Thoracic aorta (tissue), 2 donors: ENCODE measurements around the gene LRRK1. TPM values are rescaled to one million over a fixed set of nuclear protein-coding genes. Genes with fewer than 3 reads are reported as not detected.

Experiments used
- ATAC-seq: fragments of 150-250 bp; one replicate; pipeline ENCODE4 v1.8.0; 2017; ENCODE audit warnings: low read depth; ENCODE audit not compliant: insufficient number of reproducible peaks, low FRiP score
- DNase-seq: peaks from one replicate; pipeline ENCODE4 v3.0.0-alpha.2; 2020; ENCODE audit warnings: low spot score
- H3K27ac ChIP-seq, 2 donors: fragments of 200-600 bp; sonication (generic); 1 replicate in 1 of 2; 2 replicates in 1 of 2; pipeline ENCODE4 v1.5.1; 2016; ENCODE audit warnings: mild to moderate bottlenecking in 2 of 2, moderate library complexity in 2 of 2
- H3K27me3 ChIP-seq: fragments of 200-600 bp; sonication (generic); replicated peaks from 2 replicates; pipeline ENCODE4 v1.6.0; 2016; ENCODE audit warnings: mild to moderate bottlenecking; ENCODE audit not compliant: insufficient read depth
- H3K36me3 ChIP-seq: fragments of 200-600 bp; sonication (generic); one replicate; pipeline ENCODE4 v1.5.1; 2016
- H3K4me1 ChIP-seq, 2 donors: fragments of 200-600 bp; sonication (generic); 1 replicate in 1 of 2; 2 replicates in 1 of 2; pipeline versions ENCODE4 v1.5.1 to v1.6.0; 2016; ENCODE audit warnings: low read depth in 2 of 2, mild to moderate bottlenecking in 1 of 2; ENCODE audit not compliant: control insufficient read depth in 1 of 2
- H3K4me3 ChIP-seq: fragments of 200-600 bp; sonication (generic); 2 replicates; pipeline ENCODE4 v1.5.1; 2016; ENCODE audit warnings: mild to moderate bottlenecking
- H3K9me3 ChIP-seq: fragments of 200-600 bp; sonication (generic); 2 replicates; pipeline ENCODE4 v1.5.1; 2016
- CTCF ChIP-seq: fragments of 200-600 bp; sonication (generic); IDR thresholded peaks from one replicate; pipeline ENCODE4 v1.5.1; 2019; ENCODE audit warnings: antibody characterized with exemption
- total RNA-seq, 2 donors: library from RNA; depleted of rRNA; stranded (reverse); fragments of >200 nt; gene quantifications; one replicate each; pipeline versions ENCODE4 v1.1.0 to v1.2.3, GENCODE V29; 2016

LRRK1 gene
- total RNA-seq, 2 donors from 2014 or later = 17.2 to 47.1 TPM

GRCh38 chr15:100877551-100877950 lies 41.6 kb upstream of the LRRK1 start:
- no peak for TF ChIP-seq CTCF
- ATAC-seq = no peak
- no peak overlapping the region for H3K27ac ChIP-seq
- no peak overlapping the region for H3K4me3 ChIP-seq
- H3K9me3 ChIP-seq = no peaks in the 10 kb centered on the region
- no peaks in the 10 kb centered on the region for H3K27me3 ChIP-seq
- peaks cover 3 to 13% of the 10 kb centered on the region in 2 donors for H3K4me1 ChIP-seq
- no peaks in the 10 kb centered on the region for H3K36me3 ChIP-seq
- no peak for DNase-seq

- H3K4me3 ChIP-seq = no peak overlapping the region
- no peak for DNase-seq
- ATAC-seq = no peak
- no peaks in the 10 kb centered on the region for H3K27me3 ChIP-seq
- no peaks in the 10 kb centered on the region for H3K9me3 ChIP-seq
- H3K36me3 ChIP-seq = no peaks in the 10 kb centered on the region
- H3K4me1 ChIP-seq = peaks cover 3 to 13% of the 10 kb centered on the region in 2 donors
- no peak for TF ChIP-seq CTCF
- no peak overlapping the region for H3K27ac ChIP-seq
Measured at GRCh38 chr15:100878130-100878529, 41.0 kb upstream of the LRRK1 start.

- Histone ChIP-seq H3K4me3 (peak overlapping the region; percentile 66), H3K9me3 (no peaks in the 10 kb centered on the region), H3K27ac (no peak overlapping the region), H3K27me3 (no peaks in the 10 kb centered on the region), H3K4me1 (peaks cover 3 to 13% of the 10 kb centered on the region in 2 donors), H3K36me3 (no peaks in the 10 kb centered on the region)
- ATAC-seq = no peak
- TF ChIP-seq CTCF = no peak
- no peak for DNase-seq
Measured at GRCh38 chr15:100878648-100879047, 40.5 kb upstream of the LRRK1 start.

DNA sequence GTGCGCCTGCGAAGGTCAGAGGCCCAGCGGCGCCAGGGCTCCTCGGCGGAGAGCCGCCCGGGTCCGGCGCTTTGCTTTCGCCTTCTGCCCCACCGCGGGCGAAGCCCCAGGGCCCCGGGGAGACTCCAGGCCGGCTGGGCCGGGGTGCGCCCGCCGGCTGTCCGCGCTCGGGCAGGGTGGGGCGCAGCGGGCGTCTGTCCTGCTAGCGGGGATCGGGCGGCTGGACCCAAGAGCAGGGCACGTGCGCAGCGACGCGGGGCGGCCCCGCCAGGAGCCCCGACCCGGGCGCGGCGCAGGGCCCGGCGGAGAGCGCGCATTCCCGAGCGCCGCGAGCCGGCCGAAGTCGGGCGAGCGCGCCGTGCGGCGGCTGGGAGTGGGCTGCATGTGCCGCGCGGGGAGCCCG lies 40.1 kb upstream of the LRRK1 start:
- no peak for ATAC-seq
- DNase-seq = no peak
- Histone ChIP-seq H3K27me3 (no peaks in the 10 kb centered on the region), H3K4me1 (peaks cover 3 to 13% of the 10 kb centered on the region in 2 donors), H3K9me3 (no peaks in the 10 kb centered on the region), H3K36me3 (no peaks in the 10 kb centered on the region), H3K4me3 (peak overlapping the region; percentile 66), H3K27ac (no peak overlapping the region)
- no peak for TF ChIP-seq CTCF

GRCh38 chr15:100879464-100880138 lies 39.6 kb upstream of the LRRK1 start, which contains the start of gene ALDH1A3:
Gene ALDH1A3, plus strand, starts transcription at chr15:100879831. Its CDS starts 77 bp downstream, at chr15:100879908.
- ATAC-seq (no peak), DNase-seq (no peak)
- no peak within 1 kb of the TSS for H3K27ac ChIP-seq
- peak within 1 kb of the TSS; percentile 66 for H3K4me3 ChIP-seq
- H3K9me3 ChIP-seq = no peaks in the 10 kb centered on the region
- H3K27me3 ChIP-seq = no peaks in the 10 kb centered on the region
- no peak for TF ChIP-seq CTCF
- H3K36me3 ChIP-seq = no peaks in the 10 kb centered on the region
- H3K4me1 ChIP-seq = peaks cover 3 to 13% of the 10 kb centered on the region in 2 donors
